ENCODE data around the gene KAZN. TPM values are rescaled to one million over a fixed set of nuclear protein-coding genes. Genes with fewer than 3 reads are reported as not detected.

Gene KAZN
- total RNA-seq, 1 donor from 2014 or later: 2.8 TPM

- TF ChIP-seq CTCF (IDR thresholded peaks at IDR 0.05; ENCODE audit: insufficient read depth, low read length, poor library complexity, severe bottlenecking): no peak
- DNase-seq (ENCODE audit: low read depth): no peak
- Histone ChIP-seq H3K27me3 (ENCODE audit: control insufficient read depth, insufficient read depth, low read length) (no peaks in the 10 kb centered on the region), H3K36me3 (ENCODE audit: control insufficient read depth, insufficient read depth, low read length) (no peaks in the 10 kb centered on the region), H3K4me3 (ENCODE audit: low read depth, low read length) (no peak overlapping the region)
Observed at GRCh38 chr1:15013767-15014166, 415.3 kb downstream of the KAZN start.

- no peak for TF ChIP-seq CTCF (IDR thresholded peaks at IDR 0.05; ENCODE audit: insufficient read depth, low read length, poor library complexity, severe bottlenecking)
- H3K4me3 ChIP-seq (ENCODE audit: low read depth, low read length): no peak overlapping the region
- DNase-seq (ENCODE audit: low read depth): no peak
- no peaks in the 10 kb centered on the region for H3K27me3 ChIP-seq (ENCODE audit: control insufficient read depth, insufficient read depth, low read length)
- no peaks in the 10 kb centered on the region for H3K36me3 ChIP-seq (ENCODE audit: control insufficient read depth, insufficient read depth, low read length)
Observed at GRCh38 chr1:15014516-15014915, 416.0 kb downstream of the KAZN start.

- no peak for DNase-seq (ENCODE audit: low read depth)
- Histone ChIP-seq H3K27me3 (ENCODE audit: control insufficient read depth, insufficient read depth, low read length) (no peaks in the 10 kb centered on the region), H3K36me3 (ENCODE audit: control insufficient read depth, insufficient read depth, low read length) (no peaks in the 10 kb centered on the region), H3K4me3 (ENCODE audit: low read depth, low read length) (no peak overlapping the region)
- TF ChIP-seq CTCF (IDR thresholded peaks at IDR 0.05; ENCODE audit: insufficient read depth, low read length, poor library complexity, severe bottlenecking): no peak
Observed at GRCh38 chr1:15016001-15016400, 417.5 kb downstream of the KAZN start.

- H3K27me3 ChIP-seq (ENCODE audit: control insufficient read depth, insufficient read depth, low read length): no peaks in the 10 kb centered on the region
- DNase-seq (ENCODE audit: low read depth): no peak
- no peaks in the 10 kb centered on the region for H3K36me3 ChIP-seq (ENCODE audit: control insufficient read depth, insufficient read depth, low read length)
- H3K4me3 ChIP-seq (ENCODE audit: low read depth, low read length): no peak overlapping the region
- no peak for TF ChIP-seq CTCF (IDR thresholded peaks at IDR 0.05; ENCODE audit: insufficient read depth, low read length, poor library complexity, severe bottlenecking)
Observed at GRCh38 chr1:15016526-15016925, 418.0 kb downstream of the KAZN start.

GRCh38 chr1:15017120-15017519 is 418.6 kb downstream of the KAZN start:
- DNase-seq (ENCODE audit: low read depth): no peak
- Histone ChIP-seq H3K27me3 (ENCODE audit: control insufficient read depth, insufficient read depth, low read length) (no peaks in the 10 kb centered on the region), H3K4me3 (ENCODE audit: low read depth, low read length) (no peak overlapping the region), H3K36me3 (ENCODE audit: control insufficient read depth, insufficient read depth, low read length) (no peaks in the 10 kb centered on the region)
- TF ChIP-seq CTCF (IDR thresholded peaks at IDR 0.05; ENCODE audit: insufficient read depth, low read length, poor library complexity, severe bottlenecking): no peak

- H3K27me3 ChIP-seq (ENCODE audit: control insufficient read depth, insufficient read depth, low read length): no peaks in the 10 kb centered on the region
Observed at GRCh38 chr1:15018767-15019166, 420.3 kb downstream of the KAZN start.

More at GRCh38 chr1:15018767-15019166, 420.3 kb downstream of the KAZN start:
- Histone ChIP-seq H3K4me3 (ENCODE audit: low read depth, low read length) (no peak overlapping the region), H3K36me3 (ENCODE audit: control insufficient read depth, insufficient read depth, low read length) (no peaks in the 10 kb centered on the region)
- DNase-seq (ENCODE audit: low read depth): no peak
- TF ChIP-seq CTCF (IDR thresholded peaks at IDR 0.05; ENCODE audit: insufficient read depth, low read length, poor library complexity, severe bottlenecking): no peak

Data from kidney epithelial cell (primary cell).